ENCODE data around the gene MTM1.
A peak's percentile ranks its signal among the peaks of the same experiment; 100 is the strongest.

MTM1 gene

GRCh38 chrX:150548684-150549083 lies 19.7 kb upstream of the MTM1 start:
- DNase-seq (ENCODE audit: low spot score) = no peak

DNA sequence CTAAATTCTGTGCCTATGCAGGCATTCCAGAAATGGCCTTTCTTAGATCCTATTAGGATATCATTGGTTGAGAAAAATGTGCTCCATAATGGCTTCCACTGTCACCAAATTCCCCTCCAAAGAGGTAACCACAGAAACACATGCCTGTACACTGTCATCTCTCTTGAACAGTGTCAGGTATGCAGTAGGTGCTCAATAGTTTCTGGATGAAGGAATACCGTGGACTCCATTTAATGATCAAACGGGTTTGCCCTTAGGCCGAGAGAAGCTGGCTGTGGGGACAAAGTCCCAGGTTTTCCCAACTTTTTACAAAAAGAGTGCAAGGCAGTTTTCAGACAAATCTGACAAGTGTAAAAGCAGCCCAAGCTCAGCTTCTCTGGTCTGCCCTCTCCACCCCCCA lies 16.5 kb upstream of the MTM1 start:
- no peak for DNase-seq (ENCODE audit: low spot score)

- DNase-seq (ENCODE audit: low spot score) = no peak
Observed at GRCh38 chrX:150558424-150558823, 10.0 kb upstream of the MTM1 start.

- no peak for DNase-seq (ENCODE audit: low spot score)
Observed at GRCh38 chrX:150564838-150565237, 3.6 kb upstream of the MTM1 start.

- DNase-seq (ENCODE audit: low spot score) = no peak
Observed at GRCh38 chrX:150565551-150565950, 2.9 kb upstream of the MTM1 start.

- no peak for DNase-seq (ENCODE audit: low spot score)
Observed at GRCh38 chrX:150566734-150567182, 1.7 kb upstream of the MTM1 start.

- DNase-seq (ENCODE audit: low spot score) = no peak
Observed at GRCh38 chrX:150567645-150568319, 639 bp upstream of the MTM1 start.

DNA sequence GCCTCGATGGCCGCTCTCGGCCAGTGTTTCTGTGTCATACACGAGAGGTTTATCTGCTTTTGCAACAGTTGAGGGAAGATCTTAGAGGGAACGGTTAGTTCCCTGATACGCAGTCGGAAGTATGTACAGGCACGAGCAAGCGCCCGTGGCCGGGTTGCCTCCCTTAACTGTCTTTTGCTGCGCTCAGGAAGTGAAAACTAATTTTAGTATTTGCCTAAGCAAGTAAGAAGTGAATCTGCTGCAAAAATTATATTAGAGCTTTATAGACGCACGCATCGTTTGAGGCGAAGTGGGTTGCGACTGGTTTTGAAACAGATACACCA lies 695 bp downstream of the MTM1 start:
- DNase-seq (ENCODE audit: low spot score) = peak; percentile 40

- no peak for DNase-seq (ENCODE audit: low spot score)
Observed at GRCh38 chrX:150570512-150570911, 2.1 kb downstream of the MTM1 start.

DNA sequence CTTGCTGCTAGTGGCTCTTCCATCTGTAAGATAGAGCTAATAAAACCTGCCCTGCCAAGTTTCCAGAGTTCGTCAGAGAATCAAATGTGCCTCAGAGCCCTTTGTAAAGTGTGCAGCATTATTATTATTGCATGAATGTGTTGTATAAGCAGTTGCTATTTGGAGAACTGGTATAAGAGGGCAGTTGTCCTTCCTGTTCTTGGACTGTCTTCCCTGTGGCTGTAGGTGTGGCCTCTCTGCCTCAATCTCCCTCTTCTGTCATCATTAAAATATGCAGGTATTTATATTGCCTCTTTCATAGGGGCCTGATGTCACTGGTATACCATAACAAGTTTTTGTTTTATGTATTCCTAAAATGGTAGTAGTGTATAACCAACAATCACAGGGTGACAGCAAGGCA lies 3.8 kb downstream of the MTM1 start:
- no peak for DNase-seq (ENCODE audit: low spot score)

DNA sequence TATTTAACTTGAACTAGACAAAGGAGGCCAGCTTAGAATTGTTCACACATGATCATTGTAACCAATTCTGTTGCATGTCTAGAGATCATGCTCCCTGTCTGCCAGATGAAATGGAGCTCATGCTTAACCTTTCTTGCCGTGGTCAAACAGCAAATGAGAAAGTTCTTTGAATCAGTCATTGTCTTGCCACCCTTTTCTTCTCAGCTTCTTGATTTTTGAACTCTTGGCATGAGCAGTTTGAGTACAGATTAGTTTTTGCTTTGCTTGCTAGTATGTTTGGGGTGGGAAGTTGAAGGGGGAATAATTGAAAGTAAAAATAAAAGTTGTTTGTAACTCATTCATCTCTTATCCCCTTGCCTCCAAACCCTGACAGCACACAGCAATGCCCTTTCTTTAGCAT lies 4.7 kb downstream of the MTM1 start:
- no peak for DNase-seq (ENCODE audit: low spot score)

DNA sequence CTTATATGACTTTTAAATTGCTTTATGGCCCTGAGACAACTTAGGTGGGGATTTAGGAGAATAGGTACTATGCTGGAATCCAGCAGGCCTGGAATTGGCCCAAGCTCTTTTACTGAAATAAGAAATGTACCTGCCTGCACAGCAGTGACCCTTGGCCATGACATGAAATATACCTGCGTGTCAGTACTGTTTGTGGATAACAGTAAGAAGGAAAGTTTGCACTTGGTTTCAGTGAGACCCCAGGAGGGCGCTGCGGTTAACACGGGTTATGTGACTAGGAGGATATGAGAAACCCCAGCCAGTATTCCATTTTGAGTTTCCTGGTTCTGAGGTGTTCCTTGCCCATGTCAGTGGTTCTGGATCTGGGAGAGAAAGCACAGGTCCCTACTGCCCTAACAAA lies 5.3 kb downstream of the MTM1 start:
- no peak for DNase-seq (ENCODE audit: low spot score)

DNA sequence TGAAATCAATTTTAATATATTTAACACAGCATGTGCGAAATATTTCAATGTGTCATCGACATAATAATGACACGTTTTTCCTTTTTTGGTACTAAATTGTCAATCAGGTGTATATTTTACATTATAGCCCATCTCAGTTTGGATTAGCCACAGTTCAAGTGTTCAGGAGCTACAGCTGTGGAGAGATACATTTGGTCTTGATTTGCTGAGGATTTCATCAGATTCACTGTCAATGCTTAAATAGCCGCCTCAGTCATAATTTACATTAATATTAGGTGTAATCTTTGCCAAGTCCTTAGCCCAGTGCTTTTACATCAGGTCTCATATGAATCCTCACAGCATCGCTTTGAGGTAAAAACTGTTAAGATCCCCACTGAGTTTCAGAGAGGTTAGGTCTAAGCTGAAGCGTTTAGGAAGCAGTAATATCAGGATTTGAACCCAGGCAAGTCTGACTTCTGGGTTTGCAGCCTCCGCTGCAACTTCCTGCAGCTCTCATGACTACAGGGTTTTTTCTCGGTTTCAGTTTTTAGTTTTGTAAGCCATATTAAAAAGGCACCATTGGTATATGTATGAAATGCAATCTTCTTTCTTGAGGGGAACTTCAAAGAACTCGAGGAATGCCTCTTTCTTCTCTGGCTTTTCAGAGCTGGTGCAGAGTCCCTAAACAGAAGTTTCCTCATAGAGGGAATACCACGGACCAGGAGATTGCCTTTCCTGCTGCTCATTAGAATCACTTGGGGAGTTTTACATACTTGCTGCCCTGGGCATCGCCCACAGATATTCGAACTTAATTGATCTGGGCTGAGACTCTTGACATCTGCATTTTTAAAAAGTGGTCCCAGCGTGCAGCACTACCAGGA lies 6.4 kb downstream of the MTM1 start:
- DNase-seq (ENCODE audit: low spot score) = no peak

DNA sequence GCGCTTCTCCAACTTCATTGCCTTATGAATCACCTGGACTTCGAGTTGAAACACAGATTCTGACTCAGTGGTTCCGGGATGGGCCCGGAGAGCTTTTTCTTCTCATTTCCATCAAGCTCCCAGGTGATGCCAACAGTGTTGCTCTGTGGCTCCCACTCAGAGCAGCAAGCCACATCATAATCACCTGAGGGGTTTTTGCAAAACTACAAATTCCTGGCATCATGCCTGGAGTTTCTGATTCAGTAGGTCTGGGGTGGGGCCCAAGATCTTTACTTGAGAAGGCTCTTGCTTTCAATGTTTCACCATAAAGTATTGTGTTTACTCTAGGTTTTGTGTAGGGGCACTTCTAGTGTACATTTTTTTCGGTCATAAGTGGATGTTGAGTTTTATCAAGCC lies 7.0 kb downstream of the MTM1 start:
- no peak for DNase-seq (ENCODE audit: low spot score)

GRCh38 chrX:150577174-150577573 lies 8.8 kb downstream of the MTM1 start:
- DNase-seq (ENCODE audit: low spot score) = no peak

GRCh38 chrX:150581093-150581775 lies 12.8 kb downstream of the MTM1 start:
- no peak for DNase-seq (ENCODE audit: low spot score)

GRCh38 chrX:150582338-150582948 lies 14.0 kb downstream of the MTM1 start:
- no peak for DNase-seq (ENCODE audit: low spot score)

DNA sequence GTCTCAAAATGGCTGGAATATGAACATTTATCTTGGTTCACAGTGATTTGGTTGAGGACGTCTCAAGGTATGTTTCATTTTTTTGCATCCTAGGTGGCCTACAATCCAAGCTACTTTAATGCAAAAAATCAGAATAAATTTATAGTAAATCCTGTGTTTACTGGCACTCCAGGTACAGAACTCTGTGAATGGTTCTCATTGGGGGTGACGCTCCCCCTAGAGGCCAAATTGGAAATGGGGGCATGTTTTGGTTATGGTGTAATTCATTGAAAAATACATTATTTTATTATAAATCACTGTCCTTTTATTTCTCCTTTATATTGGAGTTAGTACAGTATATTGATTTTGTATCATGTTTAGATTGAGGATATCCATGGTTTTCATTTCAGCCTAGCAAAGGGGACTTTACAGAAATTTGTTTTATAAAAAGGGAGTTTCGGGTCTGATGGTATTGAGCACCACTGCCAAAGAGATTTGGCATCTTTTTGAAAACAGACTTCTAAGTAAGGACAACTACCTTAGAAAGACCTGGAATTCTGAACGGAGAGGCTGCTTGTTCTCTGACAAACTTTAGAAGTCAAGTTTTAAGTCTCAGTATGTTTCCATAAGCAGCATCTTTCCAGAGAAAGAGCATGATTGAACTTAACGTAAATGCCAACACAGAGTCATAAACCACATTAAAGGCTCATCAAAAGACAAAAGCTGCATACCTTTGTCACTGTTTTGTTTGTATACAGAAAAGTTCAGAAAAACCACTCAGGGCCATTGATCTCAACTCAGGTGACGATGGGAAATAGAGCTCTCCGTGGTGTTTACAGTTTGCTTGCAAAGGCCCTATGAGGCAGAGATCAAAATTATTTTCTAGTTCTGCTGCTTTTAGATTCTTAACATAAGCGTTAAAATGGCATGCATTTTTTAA lies 19.4 kb downstream of the MTM1 start:
- peak; percentile 21 for DNase-seq (ENCODE audit: low spot score)

DNA sequence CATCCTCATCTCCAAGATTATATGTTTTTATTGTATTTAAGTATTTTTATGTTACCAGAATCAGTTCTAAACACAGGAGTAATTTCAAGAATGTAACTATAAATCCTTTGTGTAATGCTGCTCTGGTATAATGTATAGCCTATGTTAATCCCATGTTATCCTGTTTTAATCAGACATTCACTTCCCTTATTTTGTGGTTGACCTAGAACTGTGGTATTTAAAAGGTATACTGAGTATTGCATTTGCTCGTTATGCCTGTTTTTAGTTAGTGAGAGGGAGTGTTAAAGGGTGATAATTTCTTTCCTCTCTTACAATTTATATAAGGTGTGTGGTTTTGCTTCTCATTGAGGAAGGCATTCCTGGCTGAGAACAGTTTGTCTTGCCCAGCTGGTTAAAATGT lies 26.2 kb downstream of the MTM1 start:
- DNase-seq (ENCODE audit: low spot score) = no peak

- no peak for DNase-seq (ENCODE audit: low spot score)
Observed at GRCh38 chrX:150599226-150599625, 30.8 kb downstream of the MTM1 start.

DNA sequence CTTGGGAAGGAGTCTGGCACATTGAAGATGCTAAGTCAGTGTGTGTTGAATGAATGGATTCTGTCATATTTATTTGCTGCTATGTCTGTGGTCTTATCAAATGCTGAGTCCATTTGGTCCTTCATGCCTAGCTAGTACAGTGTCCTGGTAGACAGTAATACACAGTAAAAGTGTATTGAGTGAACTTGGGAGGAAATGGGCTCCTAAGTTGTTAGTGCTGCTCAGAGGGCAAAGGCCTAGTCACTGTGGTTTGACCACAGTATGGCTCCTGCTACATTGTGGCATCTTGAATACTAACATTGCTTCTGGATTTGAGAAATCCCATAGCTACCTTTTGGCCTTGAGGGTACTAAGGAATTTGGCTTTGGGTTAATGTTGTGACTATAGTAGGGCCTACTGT lies 33.9 kb downstream of the MTM1 start:
- no peak for DNase-seq (ENCODE audit: low spot score)

DNA sequence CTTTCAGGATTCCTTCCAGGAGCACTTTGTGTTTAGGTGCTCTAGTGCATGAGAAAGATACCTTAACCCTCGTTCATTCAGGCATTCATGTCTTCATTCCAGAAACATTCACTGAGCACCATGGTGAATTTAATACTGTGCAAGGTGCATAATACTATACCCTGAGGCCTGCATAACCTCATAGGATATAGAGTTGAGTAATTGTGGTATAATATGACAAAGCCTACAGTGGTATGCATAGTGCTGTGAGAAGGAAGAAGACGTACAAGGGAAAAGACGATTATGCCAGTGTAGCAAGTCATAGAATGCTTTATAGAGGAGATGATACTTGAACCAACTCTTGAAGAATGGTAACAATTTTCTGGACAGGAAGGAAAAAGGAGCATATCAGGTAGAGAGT lies 34.3 kb downstream of the MTM1 start:
- no peak for DNase-seq (ENCODE audit: low spot score)
